Brain microvascular endothelial cell (primary cell): ENCODE data around the gene MLEC.
"Not testable (repeated sequence)": the region's sequence is repeated elsewhere in the genome, so short reads cannot be mapped to it uniquely, and the experiment has no call there.

ENCODE experiments used
- DNase-seq: peaks from one replicate; pipeline ENCODE4 v3.0.0-alpha.2; 2020
- H3K27ac ChIP-seq: fragments of 250-450 bp; sonication (Bioruptor Pico); 2 replicates; pipeline ENCODE4 v1.5.1; 2020; ENCODE audit warnings: mild to moderate bottlenecking, moderate library complexity
- H3K27me3 ChIP-seq: fragments of 250-450 bp; sonication (Bioruptor Pico); replicated peaks from 2 replicates; pipeline ENCODE4 v1.5.1; 2020; ENCODE audit warnings: mild to moderate bottlenecking
- H3K36me3 ChIP-seq: fragments of 250-450 bp; sonication (Bioruptor Pico); replicated peaks from 2 replicates; pipeline ENCODE4 v1.5.1; 2020; ENCODE audit warnings: mild to moderate bottlenecking
- H3K4me3 ChIP-seq: 2 replicates; pipeline ENCODE4 v1.5.1; 2011; ENCODE audit warnings: low read depth, mild to moderate bottlenecking, control low read depth, low read length, moderate library complexity
- in situ Hi-C: cut with HindIII; loops from 2 replicates; pipeline ENCODE4 v1.10.0; 2017; ENCODE audit warnings: low sequenced_read_pairs, low pct_ligation_motif_present
- TF ChIP-seq, protein P1 (sequence below): IDR thresholded peaks from 2 replicates; pipeline ENCODE4 v1.5.1; 2011; ENCODE audit warnings: low read depth, mild to moderate bottlenecking, moderate library complexity, low read length, control low read depth, inconsistent platforms; ENCODE audit errors: missing control alignments

Gene MLEC

GRCh38 chr12:120725659-120726509 is 38.9 kb downstream of the MLEC start, which contains the start of gene ACADS:
ACADS (plus strand) TSS chr12:120725826; CDS start chr12:120725886, 60 bp downstream.
- Histone ChIP-seq H3K4me3 (peak within 1 kb of the TSS; percentile 59), H3K27ac (peak within 1 kb of the TSS; percentile 25), H3K27me3 (no peaks in the 10 kb centered on the region), H3K36me3 (peaks cover 16% of the 10 kb centered on the region)
- in situ Hi-C loops = no loop called here
- TF ChIP-seq, protein P1, sequence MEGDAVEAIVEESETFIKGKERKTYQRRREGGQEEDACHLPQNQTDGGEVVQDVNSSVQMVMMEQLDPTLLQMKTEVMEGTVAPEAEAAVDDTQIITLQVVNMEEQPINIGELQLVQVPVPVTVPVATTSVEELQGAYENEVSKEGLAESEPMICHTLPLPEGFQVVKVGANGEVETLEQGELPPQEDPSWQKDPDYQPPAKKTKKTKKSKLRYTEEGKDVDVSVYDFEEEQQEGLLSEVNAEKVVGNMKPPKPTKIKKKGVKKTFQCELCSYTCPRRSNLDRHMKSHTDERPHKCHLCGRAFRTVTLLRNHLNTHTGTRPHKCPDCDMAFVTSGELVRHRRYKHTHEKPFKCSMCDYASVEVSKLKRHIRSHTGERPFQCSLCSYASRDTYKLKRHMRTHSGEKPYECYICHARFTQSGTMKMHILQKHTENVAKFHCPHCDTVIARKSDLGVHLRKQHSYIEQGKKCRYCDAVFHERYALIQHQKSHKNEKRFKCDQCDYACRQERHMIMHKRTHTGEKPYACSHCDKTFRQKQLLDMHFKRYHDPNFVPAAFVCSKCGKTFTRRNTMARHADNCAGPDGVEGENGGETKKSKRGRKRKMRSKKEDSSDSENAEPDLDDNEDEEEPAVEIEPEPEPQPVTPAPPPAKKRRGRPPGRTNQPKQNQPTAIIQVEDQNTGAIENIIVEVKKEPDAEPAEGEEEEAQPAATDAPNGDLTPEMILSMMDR = no peak
- peak; percentile 61 for DNase-seq

DNA sequence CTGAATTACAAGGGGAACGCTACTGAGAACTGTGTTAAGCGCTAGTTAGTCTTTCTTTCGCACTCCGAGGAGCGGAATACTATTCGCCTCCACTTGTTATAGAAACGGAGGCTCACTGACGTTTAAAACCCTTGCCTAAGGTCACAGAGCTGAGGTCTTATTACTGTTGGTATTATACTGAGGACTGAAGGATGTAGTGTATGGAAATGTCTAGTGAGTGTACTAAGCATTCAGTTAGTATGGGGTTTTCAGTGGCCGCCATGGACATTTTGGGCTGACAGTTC is 39.5 kb downstream of the MLEC start:
- in situ Hi-C loops = no loop called here
- TF ChIP-seq, protein P1 = no peak
- no peak overlapping the region for H3K4me3 ChIP-seq
- no peaks in the 10 kb centered on the region for H3K27me3 ChIP-seq
- no peak overlapping the region for H3K27ac ChIP-seq
- no peak for DNase-seq
- peaks cover 13% of the 10 kb centered on the region for H3K36me3 ChIP-seq

DNA sequence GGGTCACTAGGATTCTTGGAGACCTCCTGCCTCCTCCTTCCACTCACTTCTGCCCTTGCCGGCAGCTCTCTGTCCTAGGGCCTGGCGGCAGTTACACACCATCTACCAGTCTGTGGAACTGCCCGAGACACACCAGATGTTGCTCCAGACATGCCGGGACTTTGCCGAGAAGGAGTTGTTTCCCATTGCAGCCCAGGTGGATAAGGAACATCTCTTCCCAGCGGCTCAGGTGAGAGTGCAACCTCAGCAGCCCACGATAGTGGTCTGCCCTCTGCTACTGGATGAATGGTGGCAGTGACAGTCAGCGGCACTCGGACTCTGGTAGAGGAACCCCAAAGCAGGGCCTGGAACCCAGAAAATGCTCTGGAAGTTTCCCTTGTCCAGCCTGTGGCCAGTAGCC is 40.0 kb downstream of the MLEC start:
- Histone ChIP-seq H3K27ac (no peak overlapping the region), H3K4me3 (no peak overlapping the region), H3K36me3 (peaks cover 9% of the 10 kb centered on the region), H3K27me3 (no peaks in the 10 kb centered on the region)
- TF ChIP-seq, protein P1 = no peak
- in situ Hi-C loops = no loop called here
- DNase-seq = no peak

GRCh38 chr12:120732198-120732597 is 45.2 kb downstream of the MLEC start:
- H3K27me3 ChIP-seq, DNase-seq, H3K36me3 ChIP-seq, in situ Hi-C loops, H3K4me3 ChIP-seq, H3K27ac ChIP-seq: not testable (repeated sequence)

- H3K27me3 ChIP-seq = no peaks in the 10 kb centered on the region
- in situ Hi-C loops = no loop called here
- no peak overlapping the region for H3K4me3 ChIP-seq
- H3K27ac ChIP-seq = no peak overlapping the region
- no peak for DNase-seq
- no peaks in the 10 kb centered on the region for H3K36me3 ChIP-seq
- TF ChIP-seq, protein P1 = no peak
These were observed 46.6 kb downstream of the MLEC start for GRCh38 chr12:120733574-120733973.

- H3K36me3 ChIP-seq = no peaks in the 10 kb centered on the region
- no peak for DNase-seq
- no peak overlapping the region for H3K4me3 ChIP-seq
- TF ChIP-seq, protein P1 = no peak
- H3K27me3 ChIP-seq = no peaks in the 10 kb centered on the region
- in situ Hi-C loops = no loop called here
- no peak overlapping the region for H3K27ac ChIP-seq
These were observed 47.3 kb downstream of the MLEC start for GRCh38 chr12:120734210-120734609.
